Measurements from ENCODE around the gene TMBIM1.

DNA sequence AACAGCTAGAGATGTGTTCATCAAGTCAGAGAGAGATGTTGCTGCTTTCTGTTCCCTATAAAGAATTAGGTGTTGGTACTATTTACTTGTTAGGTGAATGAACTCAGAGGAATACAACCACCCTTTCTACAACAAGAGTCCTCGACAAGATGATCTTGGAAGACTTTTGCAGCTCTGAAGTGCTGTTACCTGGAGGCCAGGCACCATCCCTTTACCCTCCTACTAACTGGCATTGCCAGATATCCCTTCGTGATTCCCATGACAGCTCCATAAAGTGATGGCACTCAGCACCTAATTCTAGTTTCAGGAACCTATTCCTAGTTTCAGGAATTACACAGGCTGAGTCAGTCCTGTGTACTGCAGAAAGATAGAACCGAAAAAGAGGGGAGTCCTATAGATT, 65.4 kb downstream of the TMBIM1 start:
- TF ChIP-seq, protein P1, sequence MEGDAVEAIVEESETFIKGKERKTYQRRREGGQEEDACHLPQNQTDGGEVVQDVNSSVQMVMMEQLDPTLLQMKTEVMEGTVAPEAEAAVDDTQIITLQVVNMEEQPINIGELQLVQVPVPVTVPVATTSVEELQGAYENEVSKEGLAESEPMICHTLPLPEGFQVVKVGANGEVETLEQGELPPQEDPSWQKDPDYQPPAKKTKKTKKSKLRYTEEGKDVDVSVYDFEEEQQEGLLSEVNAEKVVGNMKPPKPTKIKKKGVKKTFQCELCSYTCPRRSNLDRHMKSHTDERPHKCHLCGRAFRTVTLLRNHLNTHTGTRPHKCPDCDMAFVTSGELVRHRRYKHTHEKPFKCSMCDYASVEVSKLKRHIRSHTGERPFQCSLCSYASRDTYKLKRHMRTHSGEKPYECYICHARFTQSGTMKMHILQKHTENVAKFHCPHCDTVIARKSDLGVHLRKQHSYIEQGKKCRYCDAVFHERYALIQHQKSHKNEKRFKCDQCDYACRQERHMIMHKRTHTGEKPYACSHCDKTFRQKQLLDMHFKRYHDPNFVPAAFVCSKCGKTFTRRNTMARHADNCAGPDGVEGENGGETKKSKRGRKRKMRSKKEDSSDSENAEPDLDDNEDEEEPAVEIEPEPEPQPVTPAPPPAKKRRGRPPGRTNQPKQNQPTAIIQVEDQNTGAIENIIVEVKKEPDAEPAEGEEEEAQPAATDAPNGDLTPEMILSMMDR (IDR thresholded peaks at IDR 0.05; ENCODE audit: extremely low read depth in 1 of 2, insufficient read depth in 1 of 2, low read depth in 1 of 2, low read length in 2 of 2), result no peak
- TF ChIP-seq POLR2A (IDR thresholded peaks at IDR 0.05; ENCODE audit: low read depth, low read length) (no peak), MYC (IDR thresholded peaks at IDR 0.05; ENCODE audit: low read depth, low read length) (no peak), FOS (IDR thresholded peaks at IDR 0.05; ENCODE audit: borderline replicate concordance, insufficient read depth, low read length) (no peak), EZH2 (IDR thresholded peaks at IDR 0.05; ENCODE audit: borderline replicate concordance, low read depth, low read length, severe bottlenecking) (no peak)
- TF ChIP-seq, protein P2, sequence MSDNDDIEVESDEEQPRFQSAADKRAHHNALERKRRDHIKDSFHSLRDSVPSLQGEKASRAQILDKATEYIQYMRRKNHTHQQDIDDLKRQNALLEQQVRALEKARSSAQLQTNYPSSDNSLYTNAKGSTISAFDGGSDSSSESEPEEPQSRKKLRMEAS (IDR thresholded peaks at IDR 0.05; ENCODE audit: insufficient read depth, insufficient read length), result no peak
